GM19035 (cell line): Measurements from ENCODE around the gene RCN1.
"Not testable (repeated sequence)": the region's sequence is repeated elsewhere in the genome, so short reads cannot be mapped to it uniquely, and the experiment has no call there.

Experiments
- ATAC-seq: cut with Tn5 transposase; IDR thresholded peaks from one replicate; pipeline ENCODE4 v1.9.1; 2021; ENCODE audit not compliant: unreplicated experiment

Gene RCN1

GRCh38 chr11:32073644-32074026 lies 17.2 kb upstream of the RCN1 start:
- ATAC-seq = no peak

- ATAC-seq = no peak
Observed at GRCh38 chr11:32079553-32079952, 11.3 kb upstream of the RCN1 start.

GRCh38 chr11:32080361-32080980 lies 10.4 kb upstream of the RCN1 start:
- ATAC-seq = no peak

GRCh38 chr11:32081129-32081641 lies 9.7 kb upstream of the RCN1 start:
- ATAC-seq = peak; percentile 75

- no peak for ATAC-seq
Observed at GRCh38 chr11:32081901-32082300, 9.0 kb upstream of the RCN1 start.

- ATAC-seq = no peak
Observed at GRCh38 chr11:32082346-32082986, 8.4 kb upstream of the RCN1 start.

- ATAC-seq = no peak
Observed at GRCh38 chr11:32087597-32087996, 3.3 kb upstream of the RCN1 start.

GRCh38 chr11:32088117-32088941 lies 2.5 kb upstream of the RCN1 start:
- no peak for ATAC-seq

GRCh38 chr11:32092581-32093170 lies 1.8 kb downstream of the RCN1 start:
- ATAC-seq = no peak

GRCh38 chr11:32094923-32095322 lies 4.0 kb downstream of the RCN1 start:
- ATAC-seq = no peak

GRCh38 chr11:32098142-32098903 lies 7.4 kb downstream of the RCN1 start:
- no peak for ATAC-seq

- no peak for ATAC-seq
Observed at GRCh38 chr11:32099516-32099915, 8.6 kb downstream of the RCN1 start.

GRCh38 chr11:32100495-32100894 lies 9.6 kb downstream of the RCN1 start:
- ATAC-seq = no peak

GRCh38 chr11:32101791-32102190 lies 10.9 kb downstream of the RCN1 start:
- no peak for ATAC-seq

GRCh38 chr11:32103121-32103719 lies 12.3 kb downstream of the RCN1 start:
- ATAC-seq = not testable (repeated sequence)

- no peak for ATAC-seq
Observed at GRCh38 chr11:32103941-32104340, 13.1 kb downstream of the RCN1 start.

GRCh38 chr11:32105871-32106560 lies 15.1 kb downstream of the RCN1 start:
- peak; percentile 75 for ATAC-seq

- no peak for ATAC-seq
Observed at GRCh38 chr11:32107647-32108046, 16.8 kb downstream of the RCN1 start.

- ATAC-seq = no peak
Observed at GRCh38 chr11:32108576-32108975, 17.7 kb downstream of the RCN1 start.

GRCh38 chr11:32109138-32109537 lies 18.3 kb downstream of the RCN1 start:
- ATAC-seq = no peak
